Breast epithelium (tissue), 4 donors: ENCODE results near the gene OXER1. TPM values are rescaled to one million over a fixed set of nuclear protein-coding genes. Genes with fewer than 3 reads are reported as not detected.

Source experiments
- DNase-seq, 2 donors: peaks; one replicate each; pipeline ENCODE4 v3.0.0-alpha.2; 2019; ENCODE audit warnings: low spot score in 2 of 2
- H3K27ac ChIP-seq, 2 donors: fragments of 200-600 bp; sonication (generic) in 1 of 2; one replicate each; pipeline ENCODE4 v1.5.1; 2016 to 2019; ENCODE audit warnings: mild to moderate bottlenecking in 1 of 2
- H3K27me3 ChIP-seq, 2 donors: fragments of 200-600 bp; sonication (generic) in 1 of 2; one replicate each; pipeline versions ENCODE4 v1.5.1 to v1.6.0; 2017 to 2019; ENCODE audit warnings: control low read depth in 1 of 2, mild to moderate bottlenecking in 1 of 2
- H3K36me3 ChIP-seq: fragments of 200-600 bp; one replicate; pipeline ENCODE4 v1.5.1; 2019
- H3K4me1 ChIP-seq, 2 donors: fragments of 200-600 bp; sonication (generic); one replicate each; pipeline ENCODE4 v1.5.1; 2016 to 2019; ENCODE audit warnings: control low read depth in 1 of 2
- H3K4me3 ChIP-seq, 3 donors: fragments of 200-600 bp; sonication (generic); 1 replicate in 2 of 3; 2 replicates in 1 of 3; pipeline ENCODE4 v1.5.1; 2016 to 2019; ENCODE audit warnings: mild to moderate bottlenecking in 3 of 3, moderate library complexity in 2 of 3
- H3K9me3 ChIP-seq, 2 donors: fragments of 200-600 bp; sonication (generic) in 1 of 2; one replicate each; pipeline ENCODE4 v1.5.1; 2016 to 2019; ENCODE audit warnings: control low read depth in 1 of 2
- CTCF ChIP-seq, 3 donors: fragments of 450-650 bp; IDR thresholded peaks; one replicate each; pipeline ENCODE4 v1.5.1; 2016 to 2017; ENCODE audit warnings: antibody characterized with exemption in 3 of 3, mild to moderate bottlenecking in 3 of 3, moderate library complexity in 3 of 3
- POLR2A ChIP-seq: fragments of 450-650 bp; IDR thresholded peaks from one replicate; pipeline ENCODE4 v1.6.1; 2016; ENCODE audit warnings: antibody characterized with exemption, mild to moderate bottlenecking, moderate library complexity
- POLR2AphosphoS5 ChIP-seq, 3 donors: sonication (generic); formaldehyde crosslinking; IDR thresholded peaks; one replicate each; pipeline ENCODE4 v1.6.1; 2017; ENCODE audit warnings: antibody characterized with exemption in 3 of 3
- intact Hi-C: fragments of 100-400 bp; cut with DNase I; formaldehyde crosslinking; loops from one replicate; pipeline ENCODE4 v1.15.1; 2023; ENCODE audit warnings: low total_unique reads
- total RNA-seq, 3 donors: library from RNA; depleted of rRNA; stranded (reverse); fragments of >200 nt; gene quantifications; one replicate each; pipeline ENCODE4 v1.1.0, GENCODE V29; 2016

Gene OXER1
- total RNA-seq, 3 donors from 2014 or later = 0.80 to 1.0 (median 0.98) TPM

GRCh38 chr2:42809819-42810120 lies 45.8 kb upstream of the OXER1 start:
- TF ChIP-seq POLR2A (no peak), CTCF (IDR thresholded peaks at IDR 0.05) (peak in 1 of 3 donors; percentile 48)
- H3K27ac ChIP-seq = peak overlapping the region; percentile 99
- intact Hi-C loops = no loop called here
- H3K36me3 ChIP-seq = no peaks in the 10 kb centered on the region
- DNase-seq = peak; percentile 80 to 81
- no peaks in the 10 kb centered on the region for H3K4me1 ChIP-seq
- H3K4me3 ChIP-seq = peak overlapping the region; percentile 49 to 78 (median 75)
- no peaks in the 10 kb centered on the region for H3K9me3 ChIP-seq
- no peaks in the 10 kb centered on the region for H3K27me3 ChIP-seq

GRCh38 chr2:42809131-42809818 lies 45.3 kb upstream of the OXER1 start:
- no peak for TF ChIP-seq POLR2A
- TF ChIP-seq CTCF (IDR thresholded peaks at IDR 0.05) = peak in 1 of 3 donors; percentile 10
- no peak for TF ChIP-seq POLR2AphosphoS5 (IDR thresholded peaks at IDR 0.05)
- intact Hi-C loops = no loop called here
- peak overlapping the region; percentile 49 to 78 (median 75) for H3K4me3 ChIP-seq
- H3K4me1 ChIP-seq = no peaks in the 10 kb centered on the region
- peak overlapping the region; percentile 99 for H3K27ac ChIP-seq
- DNase-seq = peak in 1 of 2 donors; percentile 40
- H3K36me3 ChIP-seq = no peaks in the 10 kb centered on the region
- no peaks in the 10 kb centered on the region for H3K9me3 ChIP-seq
- H3K27me3 ChIP-seq = no peaks in the 10 kb centered on the region

GRCh38 chr2:42808301-42808700 lies 44.4 kb upstream of the OXER1 start:
- intact Hi-C loops = no loop called here
- Histone ChIP-seq H3K4me1 (no peaks in the 10 kb centered on the region), H3K36me3 (no peaks in the 10 kb centered on the region), H3K27me3 (no peaks in the 10 kb centered on the region), H3K4me3 (no peak overlapping the region), H3K9me3 (no peaks in the 10 kb centered on the region), H3K27ac (no peak overlapping the region)
- no peak for TF ChIP-seq POLR2A
- peak in 1 of 2 donors; percentile 12 for DNase-seq

- no peak overlapping the region for H3K27ac ChIP-seq
- intact Hi-C loops = no loop called here
Observed at GRCh38 chr2:42806786-42807185, 42.9 kb upstream of the OXER1 start.

GRCh38 chr2:42804891-42805290 lies 41.0 kb upstream of the OXER1 start:
- TF ChIP-seq POLR2AphosphoS5 (IDR thresholded peaks at IDR 0.05) (no peak), POLR2A (no peak), CTCF (IDR thresholded peaks at IDR 0.05) (no peak)
- DNase-seq = no peak

More at GRCh38 chr2:42806786-42807185, 42.9 kb upstream of the OXER1 start:
- peak in 1 of 2 donors; percentile 10 for DNase-seq
- no peaks in the 10 kb centered on the region for H3K27me3 ChIP-seq
- H3K4me3 ChIP-seq = no peak overlapping the region
- H3K9me3 ChIP-seq = no peaks in the 10 kb centered on the region
- no peak for TF ChIP-seq POLR2A
- no peak for TF ChIP-seq POLR2AphosphoS5 (IDR thresholded peaks at IDR 0.05)
- no peaks in the 10 kb centered on the region for H3K36me3 ChIP-seq
- H3K4me1 ChIP-seq = no peaks in the 10 kb centered on the region

GRCh38 chr2:42804338-42804737 lies 40.4 kb upstream of the OXER1 start:
- Histone ChIP-seq H3K36me3 (no peaks in the 10 kb centered on the region), H3K4me1 (peaks cover 0 to 4% of the 10 kb centered on the region in 2 donors), H3K4me3 (no peak overlapping the region), H3K27ac (no peak overlapping the region), H3K27me3 (no peaks in the 10 kb centered on the region), H3K9me3 (no peaks in the 10 kb centered on the region)
- no peak for DNase-seq
- no peak for TF ChIP-seq CTCF (IDR thresholded peaks at IDR 0.05)
- no peak for TF ChIP-seq POLR2A
- TF ChIP-seq POLR2AphosphoS5 (IDR thresholded peaks at IDR 0.05) = no peak
- intact Hi-C loops = no loop called here

More at GRCh38 chr2:42804891-42805290, 41.0 kb upstream of the OXER1 start:
- Histone ChIP-seq H3K9me3 (no peaks in the 10 kb centered on the region), H3K27me3 (no peaks in the 10 kb centered on the region), H3K27ac (no peak overlapping the region), H3K4me3 (no peak overlapping the region), H3K4me1 (peaks cover 0 to 4% of the 10 kb centered on the region in 2 donors), H3K36me3 (no peaks in the 10 kb centered on the region)
- intact Hi-C loops = no loop called here
